Ishikawa (cell line): ENCODE measurements around the gene HLA-DOA.

Experiments
- CEBPB ChIP-seq: IDR thresholded peaks from 2 replicates; pipeline ENCODE4 v1.6.1; 2012
- CREB1 ChIP-seq: IDR thresholded peaks from 2 replicates; pipeline ENCODE4 v1.6.1; 2012; ENCODE audit warnings: low read depth
- EGR1 ChIP-seq: IDR thresholded peaks from 2 replicates; pipeline ENCODE4 v1.6.1; 2012
- EP300 ChIP-seq: IDR thresholded peaks from 2 replicates; pipeline ENCODE4 v1.6.1; 2012; ENCODE audit warnings: borderline replicate concordance
- FOXM1 ChIP-seq: IDR thresholded peaks from 2 replicates; pipeline ENCODE4 v1.6.1; 2012; ENCODE audit warnings: low read depth, borderline replicate concordance
- MAX ChIP-seq: IDR thresholded peaks from 2 replicates; pipeline ENCODE4 v1.6.1; 2012
- NFIC ChIP-seq: IDR thresholded peaks from 2 replicates; pipeline ENCODE4 v1.6.1; 2012
- RAD21 ChIP-seq: IDR thresholded peaks from 2 replicates; pipeline ENCODE4 v1.6.1; 2012; ENCODE audit warnings: low read depth
- TAF1 ChIP-seq: IDR thresholded peaks from 2 replicates; pipeline ENCODE4 v1.6.1; 2012; ENCODE audit warnings: low read depth, mild to moderate bottlenecking
- TCF12 ChIP-seq: IDR thresholded peaks from 2 replicates; pipeline ENCODE4 v1.6.1; 2012; ENCODE audit warnings: low read depth
- TEAD4 ChIP-seq: IDR thresholded peaks from 2 replicates; pipeline ENCODE4 v1.6.1; 2012
- USF1 ChIP-seq: IDR thresholded peaks from 2 replicates; pipeline ENCODE4 v1.6.1; 2012
- YY1 ChIP-seq: IDR thresholded peaks from 2 replicates; pipeline ENCODE4 v1.6.1; 2012; ENCODE audit warnings: low read depth
- ZBTB7A ChIP-seq: IDR thresholded peaks from 2 replicates; pipeline ENCODE4 v1.6.1; 2012; ENCODE audit warnings: low read depth
- TF ChIP-seq, protein P1 (sequence below): IDR thresholded peaks from 2 replicates; pipeline ENCODE4 v1.6.1; 2012; ENCODE audit warnings: low read depth, mild to moderate bottlenecking

The HLA-DOA gene

DNA sequence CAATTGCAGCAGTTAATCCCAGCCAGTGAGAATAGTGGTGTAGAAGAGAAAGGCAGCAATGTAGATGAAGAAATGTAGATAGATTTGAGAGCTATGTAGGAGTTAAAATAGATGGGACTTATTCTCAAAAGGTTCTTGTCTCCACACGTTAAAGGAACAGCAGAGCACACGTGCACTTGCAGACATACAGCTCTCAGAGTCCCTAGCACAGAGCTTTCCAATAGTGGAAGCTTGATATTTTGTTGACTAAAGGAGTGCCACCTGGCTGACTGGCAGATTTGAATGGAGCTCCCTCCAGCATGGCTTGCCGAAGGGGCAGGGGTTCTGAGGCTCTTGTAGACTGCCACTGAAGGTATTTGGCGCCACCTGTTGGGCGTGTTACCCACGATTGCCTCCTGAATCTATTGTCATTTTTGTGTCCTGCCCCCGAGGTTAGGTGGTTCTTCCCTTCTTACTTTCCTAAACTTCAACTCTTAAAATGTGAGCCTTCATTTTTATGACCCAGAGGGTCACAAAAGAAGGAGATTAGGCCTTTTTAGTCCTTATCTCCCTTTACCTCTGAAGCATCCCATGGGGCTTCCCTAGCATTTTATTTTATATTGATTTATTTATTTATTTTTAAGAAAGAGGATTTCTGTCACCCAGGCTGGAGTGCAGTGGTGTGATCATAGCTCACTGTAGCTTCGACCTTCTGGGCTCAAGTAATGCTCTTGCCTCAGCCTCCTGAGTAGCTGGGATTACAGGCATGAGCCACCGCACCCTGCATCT is 24.6 kb downstream of the HLA-DOA start:
- no peak for TF ChIP-seq MAX
- TF ChIP-seq RAD21 = peak; percentile 86

GRCh38 chr6:32983964-32984621 is 25.3 kb downstream of the HLA-DOA start:
- TF ChIP-seq TCF12 (no peak), EP300 (no peak), RAD21 (no peak), TAF1 (no peak), ZBTB7A (no peak), CEBPB (no peak), TEAD4 (no peak), USF1 (no peak)
- TF ChIP-seq, protein P1, sequence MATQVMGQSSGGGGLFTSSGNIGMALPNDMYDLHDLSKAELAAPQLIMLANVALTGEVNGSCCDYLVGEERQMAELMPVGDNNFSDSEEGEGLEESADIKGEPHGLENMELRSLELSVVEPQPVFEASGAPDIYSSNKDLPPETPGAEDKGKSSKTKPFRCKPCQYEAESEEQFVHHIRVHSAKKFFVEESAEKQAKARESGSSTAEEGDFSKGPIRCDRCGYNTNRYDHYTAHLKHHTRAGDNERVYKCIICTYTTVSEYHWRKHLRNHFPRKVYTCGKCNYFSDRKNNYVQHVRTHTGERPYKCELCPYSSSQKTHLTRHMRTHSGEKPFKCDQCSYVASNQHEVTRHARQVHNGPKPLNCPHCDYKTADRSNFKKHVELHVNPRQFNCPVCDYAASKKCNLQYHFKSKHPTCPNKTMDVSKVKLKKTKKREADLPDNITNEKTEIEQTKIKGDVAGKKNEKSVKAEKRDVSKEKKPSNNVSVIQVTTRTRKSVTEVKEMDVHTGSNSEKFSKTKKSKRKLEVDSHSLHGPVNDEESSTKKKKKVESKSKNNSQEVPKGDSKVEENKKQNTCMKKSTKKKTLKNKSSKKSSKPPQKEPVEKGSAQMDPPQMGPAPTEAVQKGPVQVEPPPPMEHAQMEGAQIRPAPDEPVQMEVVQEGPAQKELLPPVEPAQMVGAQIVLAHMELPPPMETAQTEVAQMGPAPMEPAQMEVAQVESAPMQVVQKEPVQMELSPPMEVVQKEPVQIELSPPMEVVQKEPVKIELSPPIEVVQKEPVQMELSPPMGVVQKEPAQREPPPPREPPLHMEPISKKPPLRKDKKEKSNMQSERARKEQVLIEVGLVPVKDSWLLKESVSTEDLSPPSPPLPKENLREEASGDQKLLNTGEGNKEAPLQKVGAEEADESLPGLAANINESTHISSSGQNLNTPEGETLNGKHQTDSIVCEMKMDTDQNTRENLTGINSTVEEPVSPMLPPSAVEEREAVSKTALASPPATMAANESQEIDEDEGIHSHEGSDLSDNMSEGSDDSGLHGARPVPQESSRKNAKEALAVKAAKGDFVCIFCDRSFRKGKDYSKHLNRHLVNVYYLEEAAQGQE = no peak

GRCh38 chr6:32983493-32983848 is 25.9 kb downstream of the HLA-DOA start:
- TF ChIP-seq RAD21 = no peak
- TF ChIP-seq YY1 = no peak
- no peak for TF ChIP-seq TAF1
- TF ChIP-seq TEAD4 = no peak
- no peak for TF ChIP-seq FOXM1
- TF ChIP-seq CEBPB = no peak
- TF ChIP-seq EP300 = no peak
- no peak for TF ChIP-seq TCF12
- TF ChIP-seq, protein P1 = no peak
- TF ChIP-seq USF1 = no peak
- TF ChIP-seq EGR1 = no peak
- TF ChIP-seq MAX = no peak
- no peak for TF ChIP-seq ZBTB7A
- no peak for TF ChIP-seq CREB1
- TF ChIP-seq NFIC = no peak

DNA sequence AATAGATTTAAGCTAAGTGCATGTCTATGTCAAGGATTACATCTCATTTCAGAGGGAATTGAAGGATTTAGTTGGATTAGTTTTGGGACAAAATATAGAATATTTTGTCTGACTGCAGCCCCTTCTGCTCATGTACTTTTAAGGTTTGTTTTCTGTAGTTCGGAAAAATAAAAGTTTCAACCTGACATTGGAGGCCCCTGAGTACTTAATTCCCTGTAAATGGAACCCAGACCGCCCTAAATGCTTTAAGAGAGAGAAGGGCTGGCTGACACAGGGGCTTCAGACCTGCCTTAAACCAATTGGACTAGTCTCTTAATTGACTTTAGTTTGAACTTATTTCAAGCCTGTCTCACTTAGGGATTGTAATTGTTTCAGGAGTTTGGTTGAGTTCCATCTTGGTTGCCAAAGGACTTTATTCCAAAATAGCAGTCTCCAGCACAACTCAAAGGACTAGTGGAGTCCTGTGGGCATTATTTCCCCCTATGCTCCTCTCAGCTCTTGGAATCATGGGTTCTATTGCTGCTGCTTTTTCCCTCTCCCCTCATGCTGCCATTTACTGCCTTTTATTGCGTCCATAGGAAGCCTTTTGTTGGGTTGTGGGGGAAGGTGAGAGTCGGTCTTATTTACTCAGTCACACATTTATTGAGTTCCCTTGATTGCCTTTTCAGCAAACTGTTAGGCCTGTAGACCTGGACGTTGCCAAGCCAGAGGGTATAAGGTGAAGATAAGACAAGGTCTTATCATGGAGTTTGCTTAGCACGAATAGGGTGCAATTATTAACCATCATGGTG is 26.5 kb downstream of the HLA-DOA start:
- TF ChIP-seq CREB1 = no peak
- no peak for TF ChIP-seq CEBPB
- TF ChIP-seq TCF12 = no peak
- no peak for TF ChIP-seq TAF1
- TF ChIP-seq EP300 = no peak
- TF ChIP-seq USF1 = no peak
- TF ChIP-seq FOXM1 = no peak

DNA sequence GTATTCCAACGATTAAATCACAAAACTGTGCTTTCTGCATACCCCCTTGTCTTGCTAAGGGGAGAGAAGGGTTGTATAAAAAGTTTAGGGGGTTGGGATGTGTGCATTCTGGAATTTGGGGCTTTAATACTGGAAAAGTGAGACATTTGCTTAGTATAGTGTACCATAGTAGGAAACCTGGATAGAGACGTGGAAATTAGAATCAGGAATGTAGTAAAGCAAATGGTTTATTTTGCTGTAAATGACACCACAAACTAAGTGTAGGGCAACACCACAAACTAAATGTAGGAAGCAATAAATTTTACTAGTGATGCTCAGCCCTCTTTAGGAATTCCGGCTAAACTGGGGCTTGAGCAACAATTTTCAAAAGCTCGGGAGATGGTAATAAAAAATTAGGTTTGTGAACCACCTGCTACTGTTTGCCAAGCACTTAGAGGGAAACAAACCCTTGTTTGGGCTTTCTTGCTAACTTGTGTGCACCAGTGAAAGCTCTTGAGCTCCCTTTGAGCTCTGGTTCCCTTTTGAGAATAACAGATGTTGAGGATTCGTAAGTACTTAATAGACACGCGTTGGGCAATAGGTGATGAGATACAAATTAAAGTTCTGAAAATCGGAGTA is 27.2 kb downstream of the HLA-DOA start:
- TF ChIP-seq TAF1 (no peak), YY1 (no peak), EP300 (no peak), RAD21 (no peak), CREB1 (no peak), EGR1 (no peak)
